Islet precursor cell (in vitro differentiated cells): ENCODE data around the gene RPL18A.
"Not testable (repeated sequence)": the region's sequence is repeated elsewhere in the genome, so short reads cannot be mapped to it uniquely, and the experiment has no call there.

ENCODE experiments used
- DNase-seq: peaks from one replicate; pipeline ENCODE4 v3.0.0-alpha.2; 2018

RPL18A gene

DNA sequence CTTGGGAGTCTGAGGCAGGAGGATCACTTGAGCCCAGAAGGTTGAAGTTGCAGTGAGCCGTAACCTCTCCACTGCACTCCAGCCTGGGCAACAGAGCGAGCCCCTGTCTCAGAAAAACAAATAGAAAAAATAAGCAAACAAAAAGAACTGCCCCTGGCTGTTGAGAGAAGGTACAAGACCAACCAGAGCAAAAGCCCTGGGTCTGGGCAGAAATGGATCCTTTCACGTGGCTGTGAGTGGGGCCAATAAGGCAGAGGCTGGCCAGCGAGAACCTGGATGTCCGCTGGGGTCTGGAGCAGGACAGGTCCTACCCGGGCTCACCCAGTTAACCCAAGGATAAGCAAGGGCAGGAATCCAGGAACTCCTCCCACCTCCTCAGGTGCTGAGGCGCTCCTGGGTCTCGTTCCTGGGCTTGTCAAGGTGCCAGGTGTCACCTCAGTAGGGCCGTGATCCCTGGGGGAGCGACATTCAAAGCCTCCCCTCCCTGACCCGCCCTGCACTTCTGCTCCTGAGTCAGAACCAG lies 7.3 kb downstream of the RPL18A start:
- no peak for DNase-seq

DNA sequence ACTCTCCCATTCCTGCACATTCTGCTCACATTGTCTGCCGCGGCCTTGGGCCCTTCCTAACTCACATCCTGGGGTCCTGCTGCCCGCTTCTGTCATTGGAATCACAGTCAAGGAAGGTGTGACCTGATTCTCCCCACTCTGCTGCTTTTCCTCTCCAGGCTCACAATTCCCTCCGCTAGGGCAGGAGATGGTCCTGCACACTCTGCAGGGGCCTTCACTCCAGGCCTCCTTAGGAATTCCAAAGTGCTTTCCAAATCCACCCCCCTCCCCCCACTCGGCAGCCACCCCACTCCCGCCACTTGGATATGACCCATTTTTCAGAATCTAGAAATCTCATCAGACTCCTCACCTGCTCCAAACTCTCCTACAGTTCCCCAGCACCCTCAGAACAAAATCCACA lies 9.0 kb downstream of the RPL18A start:
- no peak for DNase-seq

GRCh38 chr19:17869114-17869608 lies 9.5 kb downstream of the RPL18A start:
- no peak for DNase-seq

DNA sequence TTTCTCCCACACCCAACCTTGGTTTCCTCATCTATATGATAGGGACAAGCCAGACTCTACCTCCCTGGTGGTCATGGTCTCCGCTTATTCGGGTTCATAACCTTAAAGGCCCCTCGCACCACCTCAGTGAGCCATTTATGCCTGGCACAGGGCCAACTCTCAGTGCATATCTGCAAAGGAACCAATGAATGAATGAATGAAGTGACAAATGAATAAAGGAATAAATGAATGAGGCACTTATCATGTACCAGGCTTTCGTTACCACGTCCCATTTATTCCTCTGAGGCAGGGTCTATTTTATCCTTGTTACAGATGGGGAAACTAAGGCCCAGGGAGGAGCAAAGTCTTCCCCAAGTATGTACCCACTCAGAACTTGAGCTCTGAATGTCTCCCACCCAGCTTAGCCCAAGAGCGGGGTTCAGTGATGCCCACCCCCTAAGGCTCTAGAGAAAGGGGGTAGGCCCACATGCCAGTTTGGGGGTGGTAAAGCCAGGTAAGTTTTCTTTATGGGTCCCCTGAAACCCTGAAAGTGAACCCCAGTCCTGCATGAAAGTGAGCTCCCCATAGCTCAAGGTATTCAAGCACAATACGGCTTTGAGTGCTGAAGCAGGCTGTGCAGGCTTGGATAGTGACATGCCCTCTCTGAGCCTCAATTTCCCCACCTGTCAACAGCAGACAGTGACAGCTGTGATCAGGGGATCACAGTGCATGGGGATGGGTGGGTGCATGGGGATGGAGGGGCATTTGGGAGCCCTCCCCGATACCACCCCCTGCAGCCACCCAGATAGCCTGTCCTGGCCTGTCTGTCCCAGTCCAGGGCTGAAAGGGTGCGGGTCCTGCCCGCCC lies 11.5 kb downstream of the RPL18A start:
- DNase-seq = no peak

DNA sequence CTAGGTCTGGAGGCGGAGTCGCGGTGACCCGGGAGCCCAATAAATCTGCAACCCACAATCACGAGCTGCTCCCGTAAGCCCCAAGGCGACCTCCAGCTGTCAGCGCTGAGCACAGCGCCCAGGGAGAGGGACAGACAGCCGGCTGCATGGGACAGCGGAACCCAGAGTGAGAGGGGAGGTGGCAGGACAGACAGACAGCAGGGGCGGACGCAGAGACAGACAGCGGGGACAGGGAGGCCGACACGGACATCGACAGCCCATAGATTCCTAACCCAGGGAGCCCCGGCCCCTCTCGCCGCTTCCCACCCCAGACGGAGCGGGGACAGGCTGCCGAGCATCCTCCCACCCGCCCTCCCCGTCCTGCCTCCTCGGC lies 12.2 kb downstream of the RPL18A start, which contains the start of gene SLC5A5:
TSS of gene SLC5A5 (plus strand) at position 68 of the 373 bp plus-strand sequence. CDS start 375 bp downstream, outside the sequence.
- DNase-seq = no peak

- no peak for DNase-seq
Observed at GRCh38 chr19:17872251-17873001, 12.7 kb downstream of the RPL18A start.

DNA sequence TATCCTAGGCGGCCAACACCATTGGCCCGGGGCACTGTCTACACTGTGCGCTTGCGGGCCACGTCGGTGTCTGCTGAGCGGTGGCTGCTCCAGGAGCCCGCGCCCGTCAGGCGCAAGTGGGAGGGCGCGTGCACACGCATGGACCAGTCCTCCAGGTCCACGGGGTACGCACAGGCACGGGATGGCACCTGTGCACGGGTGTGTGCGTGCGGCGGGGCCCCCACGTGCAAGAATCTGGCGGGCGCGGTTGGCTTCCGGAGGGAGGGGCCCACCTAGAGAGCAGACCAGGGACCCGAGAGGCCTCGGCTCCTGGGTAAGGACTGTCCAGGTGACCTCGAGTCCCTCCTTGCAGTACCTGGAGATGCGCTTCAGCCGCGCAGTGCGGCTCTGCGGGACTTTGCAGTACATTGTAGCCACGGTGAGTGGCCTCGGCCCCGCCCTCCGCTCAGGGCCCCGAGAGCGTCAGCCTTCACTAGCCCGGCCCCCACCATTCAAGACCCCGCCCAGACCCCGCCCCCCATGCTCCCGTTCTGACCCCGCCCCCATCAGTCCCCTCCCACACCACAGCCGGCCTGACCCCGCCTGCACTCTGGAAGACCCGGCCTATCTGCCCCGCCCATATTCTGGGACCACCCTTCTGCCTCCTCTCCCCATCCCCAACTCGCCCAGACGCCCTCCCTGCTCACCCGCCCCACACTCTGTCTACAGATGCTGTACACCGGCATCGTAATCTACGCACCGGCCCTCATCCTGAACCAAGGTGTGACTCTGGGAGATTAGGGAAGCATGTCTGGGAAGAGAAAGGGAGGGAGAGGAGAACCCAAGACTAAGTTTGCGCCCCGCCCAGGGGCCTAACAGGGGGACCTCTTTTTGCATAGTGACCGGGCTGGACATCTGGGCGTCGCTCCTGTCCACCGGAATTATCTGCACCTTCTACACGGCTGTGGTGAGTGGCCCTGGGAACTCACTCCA lies 14.4 kb downstream of the RPL18A start:
- peak; percentile 88 for DNase-seq

GRCh38 chr19:17874758-17875135 lies 15.0 kb downstream of the RPL18A start:
- DNase-seq = no peak

- no peak for DNase-seq
Observed at GRCh38 chr19:17877696-17878095, 18.0 kb downstream of the RPL18A start.

DNA sequence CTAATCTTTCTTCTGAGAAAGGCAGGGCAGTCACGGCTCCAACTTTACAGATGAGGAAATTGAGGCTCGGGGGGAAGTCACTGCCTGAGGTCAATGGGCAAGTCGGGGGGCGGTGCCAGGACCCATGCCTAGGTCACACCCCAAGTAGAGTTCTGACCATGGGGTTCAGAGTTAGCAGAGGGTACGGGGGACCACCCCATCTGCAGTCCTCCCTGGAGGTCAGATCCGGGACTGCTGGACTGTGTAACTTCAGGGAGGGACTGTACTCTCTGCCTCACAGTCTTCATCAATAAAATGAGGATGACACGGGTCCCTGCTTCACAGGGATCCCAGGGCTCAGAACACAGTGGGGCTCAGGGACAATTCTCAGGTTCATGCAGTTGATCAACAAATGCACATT lies 19.8 kb downstream of the RPL18A start:
- no peak for DNase-seq

GRCh38 chr19:17881701-17882100 lies 22.0 kb downstream of the RPL18A start:
- no peak for DNase-seq

- no peak for DNase-seq
Observed at GRCh38 chr19:17883627-17884410, 24.1 kb downstream of the RPL18A start.

DNA sequence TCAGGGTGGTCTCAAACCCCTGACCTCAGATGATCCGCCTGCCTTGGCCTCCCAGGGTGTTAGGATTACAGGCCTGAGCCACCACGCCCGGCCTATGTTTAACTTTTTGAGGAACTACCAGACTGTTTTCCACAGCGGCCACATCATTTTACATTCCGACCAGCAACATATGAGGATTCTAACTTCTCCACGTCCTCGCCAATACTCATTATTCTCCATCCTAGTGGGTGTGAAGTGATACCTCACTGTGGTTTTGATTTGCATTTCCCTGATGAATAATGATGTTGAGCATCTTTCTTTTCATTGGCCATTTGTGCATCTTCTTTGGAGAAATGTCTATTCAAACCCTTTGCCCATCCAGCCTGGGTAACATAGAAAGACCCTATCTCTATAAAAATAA lies 26.8 kb downstream of the RPL18A start:
- no peak for DNase-seq

DNA sequence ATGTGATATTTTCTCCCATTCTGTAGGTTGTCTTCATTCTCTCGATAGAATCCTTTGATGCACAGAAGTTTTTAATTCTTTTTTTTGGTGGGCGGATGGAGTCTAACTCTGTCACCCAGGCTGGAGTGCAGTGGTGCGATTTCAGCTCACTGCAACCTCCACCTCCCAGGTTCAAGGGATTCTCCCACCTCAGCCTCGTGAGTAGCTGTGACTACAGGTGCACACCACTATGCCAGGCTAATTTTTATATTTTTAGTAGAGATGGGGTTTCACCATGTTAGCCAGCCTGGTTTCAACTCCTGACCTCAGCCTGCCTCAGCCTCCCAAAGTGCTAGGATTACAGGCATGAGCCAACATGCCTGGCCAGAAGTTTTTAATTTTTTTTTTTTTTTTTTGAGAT lies 27.5 kb downstream of the RPL18A start:
- not testable (repeated sequence) for DNase-seq

GRCh38 chr19:17888260-17888659 lies 28.6 kb downstream of the RPL18A start:
- no peak for DNase-seq

DNA sequence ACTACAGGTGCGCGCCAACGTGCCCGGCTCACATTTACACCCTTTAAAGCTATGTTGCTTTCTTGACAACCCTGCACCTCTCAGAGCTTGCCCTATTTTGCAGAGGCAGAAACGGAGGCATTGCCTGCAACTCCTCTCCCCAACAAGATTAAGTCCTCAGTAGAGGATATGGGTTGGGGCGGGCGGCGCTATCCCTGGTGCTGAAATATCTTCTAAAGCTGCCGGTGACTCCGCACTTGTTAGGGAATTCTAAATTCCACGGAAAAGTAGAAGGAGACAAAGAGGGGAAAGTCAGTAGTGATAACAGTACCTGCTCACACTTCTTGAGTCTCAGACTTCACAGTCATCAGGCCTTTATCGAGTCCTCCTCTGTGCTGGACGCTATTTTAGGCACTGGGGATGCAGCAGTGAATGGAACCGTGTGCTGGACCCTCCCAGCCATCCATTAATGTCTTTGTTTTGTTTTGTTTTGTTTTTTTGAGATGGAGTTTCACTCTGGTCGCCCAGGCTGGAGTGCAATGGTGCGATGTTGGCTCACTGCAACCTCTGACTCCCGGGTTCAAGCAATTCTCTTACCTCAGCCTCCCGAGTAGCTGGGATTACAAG lies 30.0 kb downstream of the RPL18A start:
- peak; percentile 83 for DNase-seq

- DNase-seq = no peak
Observed at GRCh38 chr19:17893766-17894165, 34.1 kb downstream of the RPL18A start.

GRCh38 chr19:17902701-17903100 lies 43.0 kb downstream of the RPL18A start:
- DNase-seq = no peak

DNA sequence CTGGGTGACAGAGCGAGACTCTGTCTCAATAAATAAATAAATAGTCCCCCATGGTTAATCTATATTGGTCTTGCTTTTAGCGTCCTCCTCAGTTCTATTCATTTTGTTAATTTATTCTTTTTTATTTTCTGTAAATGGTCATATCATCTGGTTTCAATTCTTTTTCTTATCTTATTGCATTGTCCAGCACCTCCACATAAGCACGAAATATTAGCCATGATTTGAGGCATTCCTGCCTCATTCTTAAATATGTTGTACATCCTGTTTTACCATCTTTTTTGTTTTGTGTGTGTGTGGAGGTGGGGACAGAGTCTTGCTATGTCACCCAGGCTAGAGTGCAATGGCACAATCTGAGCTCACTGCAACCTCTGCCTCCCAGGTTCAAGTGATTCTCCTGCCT lies 48.5 kb downstream of the RPL18A start:
- no peak for DNase-seq

DNA sequence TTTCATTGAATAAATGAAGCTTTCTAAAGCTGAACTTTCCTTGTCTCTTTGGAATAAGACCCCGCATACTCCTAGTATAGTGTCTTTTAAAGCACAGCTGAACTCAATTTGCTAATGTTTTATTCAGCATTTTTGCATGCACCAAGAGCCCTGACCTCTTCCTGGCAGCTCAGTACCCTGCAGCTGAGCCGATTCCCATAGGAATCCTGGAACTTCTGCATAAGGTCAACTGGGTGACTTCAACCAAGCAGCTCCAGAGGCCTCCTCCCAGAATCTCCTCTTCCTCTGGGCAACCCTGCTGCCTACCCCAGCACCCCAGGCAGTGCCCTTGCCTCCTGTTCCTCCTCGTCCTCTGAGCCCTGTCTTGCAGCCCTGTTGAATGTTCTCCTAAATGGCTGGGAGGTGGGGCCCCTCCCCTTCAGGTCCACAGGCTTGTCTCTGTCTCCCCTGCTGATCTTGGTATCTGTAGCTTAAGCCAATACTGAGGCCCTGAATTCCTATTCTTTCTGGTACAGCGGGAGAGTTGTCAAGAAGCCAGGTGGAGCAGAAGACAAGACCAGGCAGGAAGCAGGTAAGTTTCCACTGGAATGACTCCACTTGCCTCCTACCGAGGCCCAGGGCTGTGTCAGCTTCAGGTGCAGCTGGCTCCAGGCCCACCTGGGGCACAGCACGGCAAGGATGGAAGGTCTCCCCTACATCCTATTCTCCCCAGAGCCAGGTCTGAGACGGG lies 49.5 kb downstream of the RPL18A start:
- DNase-seq = no peak
